Cardiac fibroblast (primary cell): ENCODE measurements around the gene ZMYND8.

Experiments
- DNase-seq, 2 donors: peaks; one replicate each; pipeline versions ENCODE4 v3.0.0 to v3.0.0-alpha.2; 2010; ENCODE audit warnings: low read depth in 2 of 2
- H3K4me3 ChIP-seq, 2 donors: replicated peaks in 1 of 2; 1 replicate in 1 of 2; 2 replicates in 1 of 2; pipeline ENCODE4 v1.5.1; 2011; ENCODE audit warnings: low read depth in 2 of 2, low read length in 2 of 2, mild to moderate bottlenecking in 2 of 2, moderate library complexity in 1 of 2
- CTCF ChIP-seq: IDR thresholded peaks from one replicate; pipeline ENCODE4 v1.5.1; 2011; ENCODE audit warnings: low read depth, mild to moderate bottlenecking, low read length, inconsistent platforms

The ZMYND8 gene

DNA sequence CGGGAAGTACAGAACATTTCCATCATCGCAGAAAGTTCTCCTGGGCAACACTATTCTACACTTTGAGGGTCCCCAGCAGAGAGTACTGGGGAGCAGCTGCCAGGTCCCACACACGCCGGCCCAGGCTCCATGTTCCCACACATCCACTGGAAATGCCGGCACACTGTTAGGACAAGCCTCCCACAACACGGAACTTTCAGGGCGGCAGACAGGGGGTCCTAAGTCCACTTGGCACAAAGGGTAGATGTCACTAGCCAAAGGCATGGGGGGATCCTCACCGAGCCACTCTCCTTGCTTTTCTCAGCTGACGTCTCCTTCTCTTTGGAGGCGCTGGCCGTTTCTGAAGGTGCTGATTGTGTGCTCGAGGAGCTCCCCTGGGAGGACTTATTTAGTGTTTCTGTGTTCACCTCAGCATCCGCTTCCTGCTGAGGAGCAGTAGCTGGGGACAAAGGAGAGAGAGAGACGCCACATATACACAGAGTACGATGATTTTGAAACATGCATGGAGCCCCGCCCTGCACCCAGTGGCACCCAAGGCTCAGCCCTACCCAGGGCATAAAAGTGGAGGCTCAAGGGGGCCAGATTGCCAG is 135.4 kb downstream of the ZMYND8 start:
- TF ChIP-seq CTCF, result no peak
- no peak for DNase-seq
- H3K4me3 ChIP-seq, result no peak overlapping the region

- no peak overlapping the region for H3K4me3 ChIP-seq
- TF ChIP-seq CTCF, result peak; percentile 79
- DNase-seq, result peak; percentile 51 to 60
These were observed 136.3 kb downstream of the ZMYND8 start for GRCh38 chr20:47220161-47220582.

- no peak for TF ChIP-seq CTCF
- no peak overlapping the region for H3K4me3 ChIP-seq
- DNase-seq, result no peak
These were observed 138.7 kb downstream of the ZMYND8 start for GRCh38 chr20:47217482-47218446.

GRCh38 chr20:47216819-47217410 is 139.6 kb downstream of the ZMYND8 start:
- no peak for DNase-seq
- H3K4me3 ChIP-seq, result no peak overlapping the region
- no peak for TF ChIP-seq CTCF

DNA sequence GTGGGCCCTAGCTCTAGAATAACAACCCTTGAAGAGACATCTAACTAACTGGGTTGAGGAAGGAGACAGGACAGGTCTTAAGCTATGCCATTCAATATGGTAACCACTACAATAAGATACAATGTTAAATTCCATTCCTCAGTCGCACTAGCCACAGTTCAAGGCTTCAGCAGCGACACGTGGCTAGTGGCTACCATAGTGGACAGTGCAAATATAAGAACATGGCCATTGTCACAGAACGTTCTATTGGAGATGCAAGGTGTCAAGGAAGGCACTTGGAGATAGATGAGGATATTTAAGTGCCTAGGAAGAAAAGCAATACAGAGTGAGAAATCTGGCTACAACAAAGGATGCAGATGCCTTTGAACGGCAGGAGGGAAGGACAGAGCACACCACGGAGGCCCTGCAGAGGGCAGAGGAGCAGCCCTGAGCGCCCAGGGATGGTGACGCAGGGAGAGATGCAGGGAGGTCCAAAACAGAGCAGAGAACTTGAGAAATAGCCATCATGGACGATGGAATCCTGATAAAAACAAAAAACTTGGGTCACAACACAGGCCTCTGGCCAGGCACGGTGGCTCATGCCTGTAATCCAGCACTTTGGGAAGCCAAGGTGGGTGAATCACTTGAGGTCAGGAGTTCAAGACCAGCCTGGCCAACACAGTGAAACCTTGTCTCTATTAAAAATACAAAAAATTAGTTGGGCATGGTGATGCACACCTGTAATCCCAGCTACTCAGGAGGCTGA is 140.7 kb downstream of the ZMYND8 start:
- no peak for DNase-seq
- TF ChIP-seq CTCF, result no peak
- no peak overlapping the region for H3K4me3 ChIP-seq

- no peak overlapping the region for H3K4me3 ChIP-seq
- TF ChIP-seq CTCF, result no peak
- no peak for DNase-seq
These were observed 142.5 kb downstream of the ZMYND8 start for GRCh38 chr20:47213966-47214365.
